Ovary (tissue), 9 donors: ENCODE results near the gene EBF4. TPM values are rescaled to one million over a fixed set of nuclear protein-coding genes. Genes with fewer than 3 reads are reported as not detected.

ENCODE experiments used
- DNase-seq, 5 donors: peaks; one replicate each; pipeline ENCODE4 v3.0.0-alpha.2; 2019 to 2020
- H3K27ac ChIP-seq, 2 donors: fragments of 200-600 bp; one replicate each; pipeline versions ENCODE4 v1.5.1 to v1.8.0; 2019 to 2022
- H3K27me3 ChIP-seq: fragments of 200-600 bp; one replicate; pipeline ENCODE4 v1.8.0; 2022
- H3K36me3 ChIP-seq: fragments of 200-600 bp; sonication (generic); one replicate; pipeline ENCODE4 v1.5.1; 2019
- H3K4me1 ChIP-seq: one replicate; pipeline ENCODE4 v1.8.1; 2013; ENCODE audit warnings: mild to moderate bottlenecking, moderate library complexity; ENCODE audit not compliant: insufficient read depth
- H3K4me3 ChIP-seq: fragments of 200-600 bp; sonication (generic); one replicate; pipeline ENCODE4 v1.5.1; 2017
- H3K9me3 ChIP-seq, 2 donors: fragments of 200-600 bp in 1 of 2; sonication (generic) in 1 of 2; one replicate each; pipeline versions ENCODE4 v1.5.1 to v1.8.1; 2013 to 2019; ENCODE audit warnings: mild to moderate bottlenecking in 1 of 2, moderate library complexity in 1 of 2
- CTCF ChIP-seq, 3 donors: fragments of 450-650 bp in 2 of 3; fragments of 200-600 bp in 1 of 3; IDR thresholded peaks; one replicate each; pipeline versions ENCODE4 v1.5.1 to v1.8.0; 2016 to 2022; ENCODE audit warnings: antibody characterized with exemption in 3 of 3, mild to moderate bottlenecking in 1 of 3
- EP300 ChIP-seq: sonication (generic); formaldehyde crosslinking; IDR thresholded peaks from one replicate; pipeline ENCODE4 v1.6.1; 2017; ENCODE audit warnings: antibody characterized with exemption
- POLR2A ChIP-seq: fragments of 450-650 bp; IDR thresholded peaks from one replicate; pipeline ENCODE4 v1.6.1; 2017; ENCODE audit warnings: antibody characterized with exemption, mild to moderate bottlenecking, moderate library complexity
- WGBS, 3 donors: extraction: QIAGEN DNeasy Blood & Tissue Kit in 1 of 3; methylation state at CpG; one replicate each; pipeline versions ENCODE4 v1.1.5 to v1.1.7; 2013 to 2017; 5-methylcytosine and 5-hydroxymethylcytosine counted together
- intact Hi-C, 4 donors: fragments of 100-400 bp; cut with DNase I; formaldehyde crosslinking; loops; one replicate each; pipeline versions ENCODE4 v1.11.0 to v1.15.1; 2022 to 2023
- polyA plus RNA-seq, 2 donors: library from polyadenylated mRNA; stranded (reverse); fragments of 200-250 nt in 1 of 2; fragments of 350-450 nt in 1 of 2; fragmentation: Illumina TruSeq in 1 of 2; extraction: RNeasy Lipid Tissue Mini Kit (QIAGEN cat#74804) in 1 of 2; gene quantifications; one replicate each; pipeline ENCODE4 v1.2.3, GENCODE V29; 2013 to 2014
- total RNA-seq, 7 donors: library from RNA; depleted of rRNA in 2 of 7; stranded (reverse); fragments of >200 nt in 2 of 7; fragmentation: NEBNext Ultra II Directional in 3 of 7; extraction: Animal tissue kit (Norgen Biotek cat#: 25700) in 3 of 7; gene quantifications; one replicate each; pipeline versions ENCODE4 v1.1.0 to v1.2.4, GENCODE V29; 2016 to 2023
- donor health status: DM: no; HTN: no; CAD: no; lungs with moderate emphysema.
- donor health status: DM: no; HTN: no; CAD: no.
- donor health status: Bipolar disorder and iron deficiency.
- donor health status: DM: yes; HTN: yes; CAD: no.
- donor health status: DM: no; HTN: no; CAD: no.
- donor health status: DM: yes; HTN: yes; CAD: no.

Gene EBF4
- total and polyA plus RNA-seq, 9 donors = 9.4 to 67.7 (median 36.2) TPM

- H3K9me3 ChIP-seq = no peaks in the 10 kb centered on the region
- DNase-seq = no peak
- no peak overlapping the region for H3K4me3 ChIP-seq
- H3K4me1 ChIP-seq = no peaks in the 10 kb centered on the region
- H3K27me3 ChIP-seq = no peaks in the 10 kb centered on the region
- TF ChIP-seq CTCF (IDR thresholded peaks at IDR 0.05) (no peak), EP300 (no peak), POLR2A (no peak)
- intact Hi-C loops = no loop called here
- WGBS, 3 donors = 27 to 37% (median 36%) methylated on average over 6 of the region's 6 CpGs
- H3K27ac ChIP-seq = no peak overlapping the region
- H3K36me3 ChIP-seq = no peaks in the 10 kb centered on the region
Observed at GRCh38 chr20:2687514-2687913, 5.1 kb upstream of the EBF4 start.

GRCh38 chr20:2688041-2688591 lies 4.5 kb upstream of the EBF4 start:
- peak; percentile 49 to 82 (median 61) for DNase-seq
- no peaks in the 10 kb centered on the region for H3K36me3 ChIP-seq
- no peaks in the 10 kb centered on the region for H3K9me3 ChIP-seq
- TF ChIP-seq CTCF (IDR thresholded peaks at IDR 0.05) (peak; percentile 34 to 52 (median 40)), EP300 (no peak)
- no peak overlapping the region for H3K4me3 ChIP-seq
- WGBS, 3 donors = 20 to 27% (median 21%) methylated on average over 18 of the region's 18 CpGs
- H3K27me3 ChIP-seq = no peaks in the 10 kb centered on the region
- no peak overlapping the region for H3K27ac ChIP-seq
- intact Hi-C loops = no loop called here
- no peaks in the 10 kb centered on the region for H3K4me1 ChIP-seq

GRCh38 chr20:2690213-2690612 lies 2.4 kb upstream of the EBF4 start:
- H3K4me3 ChIP-seq = no peak overlapping the region
- H3K9me3 ChIP-seq = no peaks in the 10 kb centered on the region
- H3K4me1 ChIP-seq = no peaks in the 10 kb centered on the region
- H3K27ac ChIP-seq = no peak overlapping the region
- intact Hi-C loops = loop anchor here in 2 of 4 donors (5.0 to 10.0 kb wide), 4 partner anchors 38 to 165 kb away; partner anchors contain the start of genes NOP56 (in 1 of the 2), PCED1A (in 1 of the 2) and VPS16 (in 1 of the 2)
- 82 to 88% (median 83%) methylated on average over 3 of the region's 3 CpGs for WGBS, 3 donors
- H3K36me3 ChIP-seq = no peaks in the 10 kb centered on the region
- TF ChIP-seq POLR2A (no peak), CTCF (IDR thresholded peaks at IDR 0.05) (no peak), EP300 (no peak)
- no peaks in the 10 kb centered on the region for H3K27me3 ChIP-seq
- DNase-seq = no peak

GRCh38 chr20:2690718-2691117 lies 1.9 kb upstream of the EBF4 start:
- 83 to 86% (median 86%) methylated on average over 6 of the region's 6 CpGs for WGBS, 3 donors
- Histone ChIP-seq H3K4me1 (no peaks in the 10 kb centered on the region), H3K27ac (peak overlapping the region in 1 of 2 donors; percentile 100), H3K4me3 (no peak overlapping the region), H3K27me3 (no peaks in the 10 kb centered on the region), H3K9me3 (no peaks in the 10 kb centered on the region), H3K36me3 (no peaks in the 10 kb centered on the region)
- TF ChIP-seq EP300 (no peak), POLR2A (no peak), CTCF (IDR thresholded peaks at IDR 0.05) (no peak)
- DNase-seq = peak in 3 of 5 donors; percentile 37 to 53 (median 44)
- intact Hi-C loops = loop anchor here in 2 of 4 donors (5.0 to 10.0 kb wide), 4 partner anchors 38 to 164 kb away; partner anchors contain the start of genes NOP56 (in 1 of the 2), PCED1A (in 1 of the 2) and VPS16 (in 1 of the 2)
